Measurements from ENCODE around the gene C1R. TPM values are rescaled to one million over a fixed set of nuclear protein-coding genes. Genes with fewer than 3 reads are reported as not detected.

The C1R gene
- polyA plus RNA-seq, 1 of the 3 experiments (the other 2 are of a cell fraction) = 20.1 TPM

GRCh38 chr12:7131502-7131866 lies 39.2 kb upstream of the C1R start:
- H3K4me2 ChIP-seq = no peak overlapping the region
- H4K20me1 ChIP-seq (ENCODE audit: insufficient read depth) = no peaks in the 10 kb centered on the region
- 64% methylated on average over 7 of the region's 7 CpGs for WGBS (ENCODE audit: low lambda C conversion rate)
- H3K4me1 ChIP-seq (ENCODE audit: control insufficient read depth in 1 of 2, insufficient read depth in 2 of 2, low read depth in 1 of 2, low read length in 1 of 2) = peaks cover 0 to 13% of the 10 kb centered on the region in 2 experiments; a peak in 1 of 4 replicates
- H3K9ac ChIP-seq = no peak overlapping the region
- H3K4me3 ChIP-seq (ENCODE audit: low read depth in 2 of 2, low read length in 1 of 2) = peak overlapping the region; percentile 71 to 76; a peak in 3 of 4 replicates
- no peaks in the 10 kb centered on the region for H3K79me2 ChIP-seq (ENCODE audit: insufficient read depth)
- no peak overlapping the region for H3K27ac ChIP-seq (ENCODE audit: low read depth in 2 of 2, low read length in 1 of 2)
- peaks cover 0 to 8% of the 10 kb centered on the region in 2 experiments for H3K36me3 ChIP-seq (replicated peaks in 1 of 2; ENCODE audit: control insufficient read depth in 1 of 2, insufficient read depth in 2 of 2, low read length in 1 of 2)
- H3F3A ChIP-seq (replicated peaks; ENCODE audit: insufficient read depth) = no peaks in the 10 kb centered on the region
- POLR2A ChIA-PET = no interaction called here
- DNase-seq = peak; percentile 32
- H3K27me3 ChIP-seq (ENCODE audit: insufficient read depth) = 0 out of 2 replicates have a peak, but pooled peaks cover 7% of the 10 kb centered on the region
- no peaks in the 10 kb centered on the region for H3K9me3 ChIP-seq
- CTCF ChIA-PET = interaction anchor here (1.0 to 2.1 kb wide), 5 partner anchors 9 to 57 kb away, joined by 3 to 9 read pairs (median 7); no protein-coding TSS in a partner anchor
- H3K9me2 ChIP-seq = no peaks in the 10 kb centered on the region
- TF ChIP-seq SIN3A (IDR thresholded peaks at IDR 0.05; ENCODE audit: borderline replicate concordance, low read depth, low read length) = no peak
- no peak for TF ChIP-seq RCOR1 (IDR thresholded peaks at IDR 0.05; ENCODE audit: low read length)
- no peak for TF ChIP-seq RAD21 (IDR thresholded peaks at IDR 0.05; ENCODE audit: low read length)
- TF ChIP-seq RXRA (IDR thresholded peaks at IDR 0.05; ENCODE audit: borderline replicate concordance, low read depth) = no peak
- no peak for TF ChIP-seq USF2 (IDR thresholded peaks at IDR 0.05; ENCODE audit: borderline replicate concordance, low read depth, low read length)
- H2AFZ ChIP-seq (ENCODE audit: low read depth) = peak overlapping the region; percentile 83; the same call in 1 of the 2 replicates

GRCh38 chr12:7130701-7131501 lies 38.7 kb upstream of the C1R start:
- H3K4me2 ChIP-seq = peak overlapping the region; percentile 95
- H4K20me1 ChIP-seq (ENCODE audit: insufficient read depth) = no peaks in the 10 kb centered on the region
- peak; percentile 78 for DNase-seq
- peaks cover 0 to 2% of the 10 kb centered on the region in 2 experiments for H3K36me3 ChIP-seq (replicated peaks in 1 of 2; ENCODE audit: control insufficient read depth in 1 of 2, insufficient read depth in 2 of 2, low read length in 1 of 2)
- POLR2A ChIA-PET = no interaction called here
- peak overlapping the region in 1 of 2 experiments; percentile 64; a peak in 1 of 4 replicates for H3K27ac ChIP-seq (ENCODE audit: low read depth in 2 of 2, low read length in 1 of 2)
- CTCF ChIA-PET = interaction anchor here (1.0 to 2.1 kb wide), 6 partner anchors 10 to 58 kb away, joined by 3 to 9 read pairs (median 6); no protein-coding TSS in a partner anchor
- 0 out of 2 replicates have a peak, but pooled peaks cover 7% of the 10 kb centered on the region for H3K27me3 ChIP-seq (ENCODE audit: insufficient read depth)
- peaks cover 0 to 13% of the 10 kb centered on the region in 2 experiments; a peak in 1 of 4 replicates for H3K4me1 ChIP-seq (ENCODE audit: control insufficient read depth in 1 of 2, insufficient read depth in 2 of 2, low read depth in 1 of 2, low read length in 1 of 2)
- H2AFZ ChIP-seq (ENCODE audit: low read depth) = peak overlapping the region; percentile 90; the same call in 1 of the 2 replicates
- H3K4me3 ChIP-seq (ENCODE audit: low read depth in 2 of 2, low read length in 1 of 2) = peak overlapping the region; percentile 71 to 76
- H3K9me2 ChIP-seq = no peaks in the 10 kb centered on the region
- TF ChIP-seq MXI1 (IDR thresholded peaks at IDR 0.05; ENCODE audit: low read depth, low read length) (peak; percentile 65; the same call in 1 of the 2 replicates), GATA2 (CRISPR knock-in tag; IDR thresholded peaks at IDR 0.05) (no peak), TAF1 (IDR thresholded peaks at IDR 0.05; ENCODE audit: borderline replicate concordance, low read depth, low read length) (no peak), TEAD4 (IDR thresholded peaks at IDR 0.05; ENCODE audit: borderline replicate concordance, insufficient read depth) (no peak)
- H3K79me2 ChIP-seq (ENCODE audit: insufficient read depth) = no peaks in the 10 kb centered on the region
- no peaks in the 10 kb centered on the region for H3F3A ChIP-seq (replicated peaks; ENCODE audit: insufficient read depth)
- no peaks in the 10 kb centered on the region for H3K9me3 ChIP-seq
- H3K9ac ChIP-seq = peak overlapping the region; percentile 51; the same call in 1 of the 2 replicates
- 32% methylated on average over 32 of the region's 32 CpGs for WGBS (ENCODE audit: low lambda C conversion rate)

Data from SK-N-SH (cell line).